GM21367 (cell line): Measurements from ENCODE around the gene XRRA1.

Source experiments
- ATAC-seq: cut with Tn5 transposase; IDR thresholded peaks from one replicate; pipeline ENCODE4 v1.9.1; 2021; ENCODE audit not compliant: unreplicated experiment

Gene XRRA1

DNA sequence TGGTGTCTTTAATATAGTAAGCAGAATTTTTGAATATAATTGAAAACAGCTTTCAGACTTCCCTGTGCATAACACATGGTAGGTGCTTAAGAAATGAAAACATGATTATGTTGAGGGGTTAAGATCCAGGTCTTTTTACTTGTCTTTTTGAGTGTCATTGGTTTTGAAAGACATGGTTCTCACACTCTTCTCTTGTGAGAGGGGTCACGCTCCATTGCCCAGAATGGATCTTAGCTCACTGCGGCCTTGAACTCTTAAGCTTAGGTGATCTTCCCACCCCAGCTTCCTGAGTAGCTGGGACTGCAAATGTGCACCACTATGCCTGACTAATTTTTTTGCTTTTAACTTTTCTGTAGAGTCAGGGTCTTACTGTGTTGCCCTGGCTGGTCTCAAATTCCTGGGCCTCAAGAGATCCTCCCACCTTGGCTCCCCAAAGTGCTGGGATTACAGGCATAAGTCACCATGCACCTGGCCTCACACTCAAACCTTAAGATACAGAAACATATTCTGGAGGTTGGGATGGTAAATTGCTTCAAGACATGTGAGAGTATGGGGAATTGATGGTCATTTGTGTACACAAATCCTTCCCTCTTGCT, 1.6 kb upstream of the XRRA1 start:
- ATAC-seq, result no peak

DNA sequence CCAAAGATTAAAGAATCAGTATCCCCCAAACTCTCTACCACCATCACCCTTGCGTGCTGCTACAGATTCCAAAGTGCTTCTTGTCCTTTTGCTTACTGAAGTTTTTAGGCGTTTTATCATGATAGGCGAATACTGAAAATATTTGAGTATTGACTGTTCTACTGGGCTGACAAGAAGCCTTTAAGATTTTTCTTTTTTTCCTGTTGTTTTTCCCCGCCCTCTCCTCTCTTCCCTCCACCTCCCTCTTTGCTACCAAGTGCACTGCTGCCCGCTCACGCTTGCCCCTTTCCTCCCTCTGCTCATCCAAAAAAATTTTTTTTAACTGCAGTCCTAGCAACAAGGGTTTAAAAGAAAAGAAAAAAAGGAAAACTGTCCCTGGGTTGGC, 854 bp upstream of the XRRA1 start:
- ATAC-seq, result no peak

DNA sequence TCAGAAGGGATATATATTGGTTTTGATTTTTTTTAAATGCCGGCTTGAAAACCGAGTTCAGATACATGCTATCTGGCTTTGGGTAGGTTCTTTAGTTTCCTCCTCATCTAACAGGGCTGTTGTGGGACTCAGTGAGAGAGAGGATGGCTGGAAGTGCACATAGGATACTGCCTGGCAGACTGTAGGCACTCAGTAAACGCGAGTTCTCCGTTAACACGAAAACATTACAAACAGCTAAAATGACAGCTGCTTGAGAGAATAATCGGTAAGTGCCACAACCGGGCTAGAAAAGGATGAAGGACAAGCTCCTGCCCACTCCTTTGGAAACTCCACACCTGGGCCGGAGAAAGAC, 369 bp downstream of the XRRA1 start:
- no peak for ATAC-seq

DNA sequence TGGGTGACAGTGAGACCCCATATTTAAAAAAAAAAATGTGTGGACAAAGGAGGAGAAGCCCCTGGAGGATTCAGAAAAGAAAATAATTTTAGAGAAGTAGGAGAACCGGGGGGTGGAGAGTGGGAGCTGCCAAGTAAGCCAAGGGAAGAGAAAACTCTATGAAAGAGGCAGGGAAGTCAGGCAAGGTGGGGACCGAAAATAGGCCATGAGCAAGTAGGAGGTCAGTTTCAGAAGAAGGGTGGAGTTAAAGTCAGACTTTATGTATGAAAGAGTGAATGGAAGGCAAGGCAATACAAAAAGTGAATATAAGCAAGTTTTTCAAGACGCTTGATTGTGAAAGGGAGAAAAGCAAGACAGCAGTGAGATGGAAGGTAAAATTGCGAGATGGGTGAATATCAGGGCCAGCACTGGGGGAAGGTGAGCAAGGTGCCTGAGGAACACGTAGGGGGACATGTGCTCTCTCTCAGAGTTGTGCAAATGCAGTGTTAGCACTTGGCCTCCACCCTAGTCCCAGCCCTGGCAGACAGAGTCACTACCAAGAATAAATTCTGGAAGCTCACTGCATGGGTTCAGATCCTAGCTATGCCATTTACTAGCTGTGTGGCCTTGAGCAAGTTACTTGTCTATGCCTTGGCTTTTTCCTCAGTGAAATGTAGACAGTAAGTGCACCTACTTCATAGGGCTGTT, 6.7 kb downstream of the XRRA1 start:
- ATAC-seq, result no peak

DNA sequence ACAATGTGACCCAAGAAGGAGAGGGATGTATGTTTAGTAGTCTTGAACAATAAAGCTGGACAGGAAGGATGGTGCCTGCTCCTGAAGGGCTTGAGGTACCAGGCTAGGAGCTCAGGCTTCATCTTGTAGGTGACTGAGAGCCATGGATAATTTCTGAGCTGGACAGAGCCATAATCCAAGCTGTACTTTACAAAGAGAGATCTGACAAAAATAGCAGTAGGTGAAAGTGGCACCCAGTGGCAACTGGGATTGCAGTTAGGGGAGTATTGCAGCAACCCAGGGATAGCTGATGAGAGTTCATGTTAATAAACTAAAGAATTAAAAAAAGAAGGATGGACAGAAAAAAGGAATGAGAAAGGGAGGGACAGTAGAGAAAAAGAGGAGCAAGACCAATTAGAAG, 7.4 kb downstream of the XRRA1 start:
- no peak for ATAC-seq

DNA sequence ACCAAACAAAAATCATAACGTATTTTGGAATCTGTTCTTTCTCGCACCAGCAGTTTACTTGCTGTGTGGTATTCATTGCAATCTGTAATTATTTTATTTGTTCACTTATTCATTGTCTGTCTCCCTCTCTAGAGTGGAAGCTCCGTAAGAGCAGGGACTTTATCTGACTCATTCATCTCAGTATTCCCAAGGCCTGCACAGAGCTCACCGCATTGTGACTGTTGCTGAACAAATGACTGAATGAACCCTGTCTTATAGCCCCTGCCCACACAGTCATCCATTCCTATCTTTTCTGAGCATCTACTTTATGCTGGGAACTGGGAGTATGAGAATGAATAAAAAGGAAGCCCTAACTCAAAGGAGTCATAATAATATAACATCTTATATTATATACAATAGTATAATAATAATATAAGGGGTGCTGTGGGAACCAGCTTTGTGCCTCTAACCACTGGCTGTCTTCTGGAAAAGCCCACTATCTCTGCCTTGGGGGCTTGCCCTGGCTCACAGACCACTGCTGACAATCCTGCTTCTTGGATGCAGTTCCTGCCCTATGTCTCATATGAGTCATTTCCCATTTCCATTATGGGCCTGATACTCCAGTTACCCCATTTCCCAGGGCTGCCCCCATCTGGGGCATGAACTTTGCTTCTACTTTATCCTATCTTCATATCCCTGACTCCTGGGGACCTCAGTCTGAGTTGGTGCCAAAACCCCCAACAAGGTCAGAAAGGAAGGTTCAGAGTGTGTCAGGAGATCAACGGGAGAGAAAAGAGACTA, 11.0 kb downstream of the XRRA1 start:
- ATAC-seq, result no peak

DNA sequence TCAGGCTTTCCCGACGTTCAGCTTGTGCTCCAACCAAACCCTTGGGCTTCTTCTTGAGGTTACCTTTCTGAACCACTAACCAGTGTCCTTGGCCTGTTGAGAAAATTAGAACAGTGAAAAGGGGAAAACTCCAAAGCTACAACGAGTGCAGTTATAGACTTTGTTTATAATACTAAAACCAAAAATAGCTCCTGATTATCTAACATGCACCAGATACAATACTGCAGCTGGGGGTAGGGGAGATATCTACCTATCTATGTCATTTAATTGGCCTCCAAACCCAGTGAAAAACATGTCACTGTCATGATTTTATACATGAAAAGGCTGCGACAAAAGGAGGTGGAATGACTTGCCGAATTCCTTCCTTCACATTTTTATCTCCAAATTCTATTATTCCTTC, 11.9 kb downstream of the XRRA1 start:
- ATAC-seq, result no peak

DNA sequence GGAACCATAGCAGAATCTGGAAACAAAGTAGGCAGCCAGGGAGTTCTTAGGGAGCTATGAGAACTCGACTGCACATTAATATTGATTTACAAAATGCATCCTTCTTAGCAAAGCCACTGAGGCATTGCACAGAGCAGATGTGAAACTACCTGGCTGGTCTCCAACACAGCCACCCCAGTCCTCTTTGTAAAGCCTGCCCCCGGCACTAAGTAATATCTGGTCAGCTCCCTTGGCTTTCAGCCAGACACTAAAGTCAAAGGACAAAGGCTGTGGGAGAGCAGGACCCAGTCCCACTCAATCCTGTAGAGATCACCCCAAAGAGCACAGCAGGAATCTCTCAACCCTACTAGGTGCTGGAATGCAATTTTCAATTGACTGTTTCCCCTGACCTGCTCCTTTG, 12.8 kb downstream of the XRRA1 start:
- no peak for ATAC-seq

DNA sequence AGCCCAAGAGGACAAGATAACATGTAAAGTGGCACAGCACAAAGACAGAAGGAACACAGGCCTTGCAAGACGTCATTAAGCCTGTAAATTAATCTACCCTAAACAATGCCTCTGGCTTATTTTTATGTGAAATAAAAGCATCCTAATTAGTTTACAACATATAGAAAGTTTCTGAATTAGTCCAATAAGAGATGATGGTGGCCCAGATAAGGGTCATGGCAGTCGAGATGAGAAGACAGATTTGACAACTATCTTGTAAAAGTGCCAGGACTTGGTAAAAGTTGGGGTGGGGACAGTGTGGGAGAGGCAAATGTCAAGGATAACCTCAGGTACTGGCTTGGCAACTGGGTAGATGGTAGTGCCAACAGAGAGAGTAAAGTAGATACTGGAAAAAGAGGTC, 13.6 kb downstream of the XRRA1 start:
- no peak for ATAC-seq

DNA sequence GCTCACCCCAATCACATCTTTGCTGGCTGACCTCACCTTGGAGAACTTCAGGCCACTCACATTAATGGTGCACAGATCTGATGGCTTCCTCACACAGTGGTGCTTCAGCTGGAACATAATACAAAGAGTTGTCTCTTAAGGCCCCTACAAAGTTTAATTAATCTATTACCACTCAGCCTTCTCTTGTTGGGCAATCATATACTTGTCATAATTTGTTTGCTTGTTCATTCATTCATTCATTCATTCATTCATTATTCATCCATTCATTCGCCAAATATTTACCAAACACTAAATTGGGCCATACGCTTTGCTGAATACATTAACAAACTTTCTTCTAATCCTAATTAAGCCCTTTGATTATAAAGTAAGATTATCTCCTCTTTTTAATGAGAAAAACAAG, 15.1 kb downstream of the XRRA1 start:
- ATAC-seq, result no peak

DNA sequence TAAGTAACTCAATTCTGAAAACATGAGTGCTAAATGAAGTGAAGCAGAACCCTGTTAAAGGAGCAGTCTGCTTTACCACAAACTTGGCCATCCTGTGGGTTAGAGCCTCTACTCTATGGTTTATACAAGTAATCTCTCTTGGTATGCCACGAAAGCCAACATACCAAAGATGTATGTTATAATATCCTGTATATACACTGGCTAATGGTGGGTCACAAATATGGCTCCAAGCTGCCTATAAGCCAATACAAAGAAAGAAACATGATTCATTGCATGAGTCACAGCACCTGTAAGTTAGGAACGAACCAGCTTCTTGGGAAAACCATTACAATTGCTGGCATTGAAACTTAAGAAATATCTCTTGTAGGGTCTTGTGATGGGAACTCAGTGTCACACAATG, 16.1 kb downstream of the XRRA1 start:
- no peak for ATAC-seq

DNA sequence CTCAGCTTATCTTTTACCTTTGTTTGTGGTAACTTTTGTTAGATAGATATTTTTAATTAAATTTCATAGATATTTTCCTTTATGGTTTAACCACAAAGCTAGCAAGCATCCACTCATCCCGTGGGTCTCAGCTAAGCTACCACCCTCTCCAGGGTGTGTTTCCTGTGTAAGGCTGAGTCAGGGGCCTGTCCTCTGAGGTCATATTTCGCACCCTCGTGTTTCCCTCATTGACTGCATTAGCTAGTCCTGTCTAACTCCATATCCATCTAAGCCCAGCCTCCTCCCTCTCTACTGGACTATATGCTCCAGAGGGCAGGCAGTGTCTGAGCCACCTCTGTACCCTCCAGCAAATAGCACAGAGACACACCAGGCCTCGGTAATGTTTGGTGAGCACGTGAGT, 16.7 kb downstream of the XRRA1 start:
- no peak for ATAC-seq

DNA sequence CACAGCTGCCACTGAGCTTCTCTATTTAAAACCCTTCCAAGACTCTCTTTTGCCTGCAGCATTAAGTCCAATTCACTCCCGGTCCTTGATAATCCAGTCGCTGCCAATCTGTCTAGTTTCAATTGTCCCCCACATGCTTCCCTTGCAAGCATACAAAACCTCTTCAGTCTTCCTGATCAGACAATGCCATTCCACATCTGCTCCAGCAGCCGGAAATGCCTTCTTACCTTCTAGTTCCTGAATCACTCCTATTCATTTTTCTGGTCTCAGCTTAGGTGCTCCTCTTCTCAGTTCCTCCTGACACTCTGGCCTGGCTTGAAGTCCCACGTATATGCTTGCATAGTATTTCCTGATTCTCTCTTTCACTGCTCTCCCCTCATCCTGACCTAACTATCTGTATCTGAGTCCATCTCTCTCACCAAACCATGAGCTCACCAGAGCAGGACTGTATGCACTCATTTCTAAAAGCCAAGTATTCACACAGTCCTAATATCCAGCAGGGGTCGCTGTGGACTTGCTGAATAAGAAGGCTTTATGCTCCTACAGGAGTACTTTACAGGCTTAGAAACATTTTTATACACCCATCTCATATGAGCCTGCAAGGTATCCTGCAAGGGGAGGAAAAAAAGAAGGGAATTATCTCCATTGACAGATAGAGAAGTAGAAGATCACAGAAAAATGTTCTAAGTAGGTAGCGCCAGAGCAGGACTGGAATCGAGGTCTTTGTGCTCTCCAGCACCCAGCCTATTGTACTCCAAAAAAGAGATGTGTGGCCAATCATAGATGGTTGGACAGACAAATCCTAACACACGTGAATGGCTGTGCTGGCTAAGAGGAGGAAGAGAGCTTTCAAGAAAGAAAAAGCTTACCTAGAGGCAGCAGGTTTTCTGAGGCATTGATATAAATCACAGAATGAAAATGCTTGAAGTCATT, 19.2 kb downstream of the XRRA1 start:
- peak; percentile 68 for ATAC-seq

DNA sequence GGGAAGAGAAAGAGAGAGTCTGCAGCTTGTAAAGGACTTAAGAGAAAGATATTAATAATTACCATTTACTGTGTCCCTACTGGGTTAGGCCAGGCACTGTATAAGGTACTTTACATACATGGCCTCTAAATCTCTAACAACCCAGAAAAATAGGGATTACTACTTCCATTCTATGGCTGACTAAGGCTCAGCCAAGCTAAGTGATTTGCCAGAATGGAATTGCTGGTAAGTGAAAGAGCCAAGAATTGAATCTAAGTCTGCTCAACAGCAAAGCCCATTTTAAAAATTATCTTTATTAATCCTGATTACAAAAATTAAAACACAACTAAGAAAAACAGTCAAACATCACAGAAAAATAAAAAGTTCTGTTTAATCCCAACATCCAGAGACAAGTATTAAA, 21.4 kb downstream of the XRRA1 start:
- no peak for ATAC-seq

DNA sequence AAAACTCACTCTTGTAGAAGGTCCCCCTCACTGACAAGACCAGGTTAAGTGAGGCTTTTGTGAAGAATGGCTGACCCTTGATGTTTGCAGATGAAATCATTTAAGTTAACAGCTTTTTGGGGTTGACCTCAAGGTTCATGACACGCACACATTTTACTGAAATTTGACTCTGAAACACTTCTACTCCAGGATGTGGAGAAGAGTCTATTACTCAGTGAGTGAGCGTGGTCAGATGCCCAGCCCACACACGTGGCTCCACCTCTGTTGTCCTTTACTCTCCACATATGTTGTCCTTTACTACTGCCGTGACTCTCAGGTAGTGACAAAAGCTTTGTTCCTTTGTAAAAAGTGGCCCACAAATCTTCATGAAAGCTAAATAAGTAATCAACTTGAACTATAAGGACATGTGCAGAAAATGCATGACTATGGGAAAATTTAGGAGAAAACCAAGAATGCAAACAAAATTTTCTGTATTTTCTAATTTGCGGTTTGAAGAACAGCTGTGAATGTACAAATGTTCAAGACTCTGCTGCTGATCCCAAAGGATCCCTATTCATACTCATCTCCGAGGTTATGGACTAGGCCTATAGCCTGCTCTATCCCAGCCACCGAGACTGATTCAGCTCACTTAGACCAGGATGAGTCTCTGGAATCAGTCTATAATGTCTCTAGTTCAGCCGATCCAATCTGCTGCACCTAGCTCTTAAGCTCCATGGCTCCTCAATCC, 22.4 kb downstream of the XRRA1 start:
- ATAC-seq, result no peak

DNA sequence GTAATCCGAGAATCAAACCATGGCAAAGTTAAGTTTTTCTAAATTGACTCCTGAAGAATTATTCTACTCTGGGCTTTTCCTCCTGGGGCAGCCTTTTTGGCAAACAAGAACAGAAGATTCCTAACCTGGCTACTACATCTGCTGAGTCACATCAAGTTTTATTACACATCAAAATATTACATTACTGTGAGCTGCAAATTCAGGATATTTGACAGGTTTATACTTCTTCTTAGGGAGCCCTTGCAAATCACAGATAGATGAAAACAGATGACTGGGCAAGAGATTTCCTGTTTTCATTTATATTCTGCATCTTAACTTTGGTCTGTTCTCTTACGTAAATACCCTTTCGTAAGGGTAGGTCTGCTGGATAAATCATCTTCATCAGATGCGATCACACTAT, 23.6 kb downstream of the XRRA1 start:
- no peak for ATAC-seq

DNA sequence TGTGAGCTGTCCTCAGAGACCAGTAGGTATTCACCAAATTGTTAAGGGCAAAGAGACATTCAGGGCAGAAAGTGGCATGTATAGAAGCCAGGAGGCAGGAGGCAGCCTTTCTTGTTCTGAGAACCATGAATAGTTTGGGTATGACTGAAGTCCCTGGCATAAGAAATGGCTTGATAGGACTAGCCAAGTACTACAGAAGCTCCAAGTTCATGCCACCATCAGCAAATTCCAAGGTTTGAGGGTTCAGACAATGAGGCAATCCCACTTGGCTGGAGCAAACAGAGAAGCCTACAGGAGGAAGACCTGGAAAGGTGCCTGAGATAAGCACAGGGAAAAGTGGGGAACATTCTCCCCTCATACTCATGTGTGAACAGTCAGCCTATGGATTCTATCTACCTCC, 25.8 kb downstream of the XRRA1 start:
- ATAC-seq, result no peak

DNA sequence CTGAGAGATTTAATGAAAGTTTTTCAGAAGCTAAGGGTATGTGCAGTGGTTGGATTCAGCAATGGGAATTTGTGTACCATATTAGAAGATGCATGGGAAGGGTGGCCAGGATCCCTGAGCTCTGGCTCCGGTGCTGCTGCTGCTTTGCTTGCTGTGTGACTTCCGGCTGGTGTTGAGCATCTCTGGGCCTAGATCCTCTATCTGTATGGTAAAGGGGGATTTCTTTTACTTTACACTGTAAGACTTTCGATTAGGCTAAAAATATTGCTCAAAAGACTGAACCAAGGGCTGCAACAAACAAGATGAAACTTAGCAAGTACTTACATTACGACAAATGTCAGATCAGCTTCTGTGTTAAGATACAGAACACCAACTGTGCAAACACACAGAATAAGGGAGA, 39.1 kb downstream of the XRRA1 start:
- ATAC-seq, result no peak

DNA sequence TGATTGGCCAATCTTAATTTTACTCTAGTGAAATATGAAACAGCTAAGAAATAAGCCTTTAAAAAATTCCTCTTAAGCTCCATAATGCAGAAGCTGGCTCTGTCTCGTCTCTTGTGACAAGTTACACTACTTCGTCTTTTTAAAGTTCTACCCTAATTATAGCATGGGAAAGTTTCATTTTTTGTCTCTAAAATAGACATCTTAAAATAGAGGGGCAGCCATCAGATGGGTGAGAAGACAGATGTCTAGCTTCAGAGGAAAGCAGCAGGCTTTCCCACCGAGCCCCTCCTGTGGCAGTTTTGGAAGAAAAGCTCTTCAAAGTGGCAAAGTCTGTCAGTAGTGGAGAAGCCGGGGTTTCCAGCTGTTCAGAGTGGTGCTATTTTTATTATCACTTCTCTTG, 39.5 kb downstream of the XRRA1 start:
- no peak for ATAC-seq

DNA sequence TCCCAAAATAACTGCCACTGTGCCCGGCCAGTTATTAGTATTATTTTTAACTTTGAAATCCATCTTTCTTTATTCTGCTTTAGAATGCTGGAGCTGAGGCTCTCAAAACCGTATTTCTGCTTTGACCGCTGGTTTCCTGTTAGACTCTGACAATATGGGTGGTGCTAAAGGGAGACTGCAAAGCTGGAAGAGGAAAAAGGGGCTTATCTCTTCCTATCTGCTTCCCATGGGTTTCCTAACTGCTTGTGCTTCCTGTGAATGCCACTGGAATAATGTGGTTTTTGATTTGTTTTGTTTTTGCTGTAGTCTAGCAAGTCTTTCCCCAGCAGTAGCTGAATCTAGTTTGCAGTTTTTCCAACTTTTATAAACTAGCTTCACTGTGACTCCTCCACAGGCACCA, 43.6 kb downstream of the XRRA1 start:
- no peak for ATAC-seq

DNA sequence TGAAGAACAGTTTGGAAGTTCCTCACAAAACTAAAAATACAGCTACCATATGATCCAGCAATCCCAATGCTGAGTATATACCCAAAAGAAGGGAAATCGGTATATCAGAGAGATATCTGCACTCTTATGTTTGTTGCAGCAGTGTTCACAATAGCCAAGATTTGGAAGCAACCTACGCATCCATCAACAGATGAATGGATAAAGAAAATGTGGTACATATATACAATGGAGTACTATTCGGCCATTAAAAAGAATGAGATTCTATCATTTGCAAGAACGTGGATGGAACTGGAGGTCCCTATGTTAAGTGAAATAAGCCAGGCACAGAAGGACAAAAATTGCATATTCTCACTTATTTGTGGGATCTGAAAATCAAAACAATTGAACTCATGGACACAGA, 46.5 kb downstream of the XRRA1 start:
- ATAC-seq, result no peak
